SK-N-SH (cell line): ENCODE data around the gene MB21D2. TPM values are rescaled to one million over a fixed set of nuclear protein-coding genes. Genes with fewer than 3 reads are reported as not detected.
A peak's percentile ranks its signal among the peaks of the same experiment; 100 is the strongest.

Experiments used
- CTCF ChIA-PET: fragments of 300-600, 350-600 bp; formaldehyde crosslinking; extraction: SDS; loops from one replicate; lab custom pipeline; 2021; lab: Yijun Ruan, JAX
- POLR2A ChIA-PET: fragments of 350-600 bp; sonication (Branson Sonifier 250); formaldehyde crosslinking; extraction: SDS; loops from one replicate; lab custom pipeline; 2020; ENCODE audit warnings: antibody characterized with exemption, inconsistent platforms; lab: Yijun Ruan, JAX
- DNase-seq: peaks from one replicate; pipeline ENCODE4 v3.0.0; 2012
- H2AFZ ChIP-seq: fragments of 200-600 bp; sonication (generic); 2 replicates; pipeline ENCODE4 v1.8.1; 2016; ENCODE audit warnings: antibody characterized with exemption, mild to moderate bottlenecking, low read depth
- H3F3A ChIP-seq: fragments of 200-600 bp; sonication (generic); replicated peaks from 2 replicates; pipeline ENCODE3; 2016; ENCODE audit warnings: antibody characterized with exemption, mild to moderate bottlenecking; ENCODE audit not compliant: insufficient read depth
- H3K27ac ChIP-seq, 2 experiments: fragments of 200-500 bp in 1 of 2; fragments of 200-600 bp in 1 of 2; sonication (Bioruptor generic) in 1 of 2; sonication (generic), shearing (Covaris generic) in 1 of 2; 2 replicates each; pipeline versions ENCODE4 v1.5.1 to v1.6.1; 2014 to 2016; ENCODE audit warnings: low read depth in 2 of 2, inconsistent platforms in 1 of 2, low read length in 1 of 2, mild to moderate bottlenecking in 1 of 2, mixed read lengths in 1 of 2
- H3K27me3 ChIP-seq: fragments of 200-600 bp; sonication (generic), shearing (Covaris generic); 2 replicates; pipeline ENCODE4 v1.6.1; 2016; ENCODE audit warnings: mixed run types; ENCODE audit not compliant: insufficient read depth
- H3K36me3 ChIP-seq, 2 experiments: fragments of 200-500 bp in 1 of 2; fragments of 200-600 bp in 1 of 2; sonication (Bioruptor generic) in 1 of 2; sonication (generic) in 1 of 2; replicated peaks in 1 of 2; 2 replicates each; pipeline versions ENCODE3 to v1.5.1; 2014 to 2016; ENCODE audit warnings: low read length in 1 of 2, mild to moderate bottlenecking in 1 of 2; ENCODE audit not compliant: insufficient read depth in 2 of 2, control insufficient read depth in 1 of 2
- H3K4me1 ChIP-seq, 2 experiments: fragments of 200-500 bp in 1 of 2; fragments of 200-600 bp in 1 of 2; sonication (Bioruptor generic) in 1 of 2; sonication (generic), shearing (Covaris generic) in 1 of 2; 2 replicates each; pipeline versions ENCODE4 v1.5.1 to v1.6.1; 2014 to 2016; ENCODE audit warnings: low read depth in 1 of 2, low read length in 1 of 2, mixed run types in 1 of 2; ENCODE audit not compliant: insufficient read depth in 2 of 2, control insufficient read depth in 1 of 2
- H3K4me2 ChIP-seq: fragments of 200-600 bp; sonication (generic), shearing (Covaris generic); 2 replicates; pipeline ENCODE4 v1.6.1; 2017; ENCODE audit warnings: mixed run types
- H3K4me3 ChIP-seq, 2 experiments: fragments of 200-500 bp in 1 of 2; fragments of 200-600 bp in 1 of 2; sonication (Bioruptor generic) in 1 of 2; sonication (generic), shearing (Covaris generic) in 1 of 2; 2 replicates each; pipeline versions ENCODE4 v1.5.1 to v1.8.1; 2014 to 2016; ENCODE audit warnings: low read depth in 2 of 2, inconsistent platforms in 1 of 2, low read length in 1 of 2, mild to moderate bottlenecking in 1 of 2, mixed read lengths in 1 of 2, moderate library complexity in 1 of 2
- H3K79me2 ChIP-seq: fragments of 200-600 bp; sonication (generic); 2 replicates; pipeline ENCODE4 v1.8.1; 2017; ENCODE audit warnings: mild to moderate bottlenecking; ENCODE audit not compliant: insufficient read depth
- H3K9ac ChIP-seq: fragments of 200-600 bp; sonication (generic); 2 replicates; pipeline ENCODE4 v1.6.1; 2017; ENCODE audit warnings: mixed run types
- H3K9me2 ChIP-seq: fragments of 200-600 bp; sonication (generic); 2 replicates; pipeline ENCODE4 v1.6.1; 2017; ENCODE audit warnings: mixed run types
- H3K9me3 ChIP-seq: fragments of 200-600 bp; sonication (generic); 2 replicates; pipeline ENCODE4 v1.6.1; 2017; ENCODE audit warnings: mixed run types, mild to moderate bottlenecking, moderate library complexity
- H4K20me1 ChIP-seq: fragments of 200-600 bp; sonication (generic); 2 replicates; pipeline ENCODE4 v1.6.1; 2017; ENCODE audit warnings: mild to moderate bottlenecking, mixed run types; ENCODE audit not compliant: insufficient read depth
- ELF1 ChIP-seq: IDR thresholded peaks from 2 replicates; pipeline ENCODE4 v1.4.0; 2012
- EZH2phosphoT487 ChIP-seq: fragments of 200-600 bp; sonication (generic); IDR thresholded peaks from 2 replicates; pipeline ENCODE4 v1.6.1; 2017; ENCODE audit warnings: low read depth, mixed run types, mild to moderate bottlenecking, antibody characterized with exemption, moderate library complexity, borderline replicate concordance
- FOSL2 ChIP-seq: IDR thresholded peaks from 2 replicates; pipeline ENCODE4 v1.4.0; 2012; ENCODE audit warnings: low read depth, mild to moderate bottlenecking, moderate library complexity, borderline replicate concordance
- GABPA ChIP-seq: IDR thresholded peaks from 2 replicates; pipeline ENCODE4 v1.4.0; 2012; ENCODE audit warnings: low read depth, mild to moderate bottlenecking
- GATA2 ChIP-seq: sonication (generic); formaldehyde crosslinking; IDR thresholded peaks from 2 replicates; pipeline ENCODE4 v1.5.0; 2020; ENCODE audit warnings: mild to moderate bottlenecking, missing genetic modification reagents
- RAD21 ChIP-seq: IDR thresholded peaks from 2 replicates; pipeline ENCODE4 v1.6.1; 2012; ENCODE audit warnings: mild to moderate bottlenecking, low read length
- RCOR1 ChIP-seq: fragments of 150-350 bp; IDR thresholded peaks from 2 replicates; pipeline ENCODE4 v1.6.1; 2017; ENCODE audit warnings: antibody characterized with exemption, low read length
- YY1 ChIP-seq: IDR thresholded peaks from 2 replicates; pipeline ENCODE4 v1.4.0; 2012; ENCODE audit warnings: low read depth, mild to moderate bottlenecking
- WGBS: methylation state at CpG from one replicate; pipeline ENCODE4 v1.1.6; 2017; ENCODE audit warnings: low lambda C conversion rate; 5-methylcytosine and 5-hydroxymethylcytosine counted together
- polyA plus RNA-seq, 3 experiments: library from polyadenylated mRNA; depleted of rRNA; stranded (reverse); fragments of >200 nt; gene quantifications; 2 replicates each; pipeline ENCODE4 v1.2.3, GENCODE V29; 2012
- TF ChIP-seq, protein P1 (sequence below): IDR thresholded peaks from 2 replicates; pipeline ENCODE4 v1.4.0; 2012; ENCODE audit warnings: low read depth, borderline replicate concordance
- TF ChIP-seq, protein P2 (sequence below): fragments of 150-350 bp; IDR thresholded peaks from 2 replicates; pipeline ENCODE4 v1.6.1; 2016; ENCODE audit warnings: mild to moderate bottlenecking, low read depth, low read length
- TF ChIP-seq, protein P3 (sequence below): fragments of 200-600 bp; sonication (generic); IDR thresholded peaks from 2 replicates; pipeline ENCODE4 v1.6.1; 2017; ENCODE audit warnings: antibody characterized with exemption, mild to moderate bottlenecking, moderate library complexity

Gene MB21D2
- polyA plus RNA-seq, 1 of the 3 experiments (the other 2 are of a cell fraction) = 12.7 TPM

DNA sequence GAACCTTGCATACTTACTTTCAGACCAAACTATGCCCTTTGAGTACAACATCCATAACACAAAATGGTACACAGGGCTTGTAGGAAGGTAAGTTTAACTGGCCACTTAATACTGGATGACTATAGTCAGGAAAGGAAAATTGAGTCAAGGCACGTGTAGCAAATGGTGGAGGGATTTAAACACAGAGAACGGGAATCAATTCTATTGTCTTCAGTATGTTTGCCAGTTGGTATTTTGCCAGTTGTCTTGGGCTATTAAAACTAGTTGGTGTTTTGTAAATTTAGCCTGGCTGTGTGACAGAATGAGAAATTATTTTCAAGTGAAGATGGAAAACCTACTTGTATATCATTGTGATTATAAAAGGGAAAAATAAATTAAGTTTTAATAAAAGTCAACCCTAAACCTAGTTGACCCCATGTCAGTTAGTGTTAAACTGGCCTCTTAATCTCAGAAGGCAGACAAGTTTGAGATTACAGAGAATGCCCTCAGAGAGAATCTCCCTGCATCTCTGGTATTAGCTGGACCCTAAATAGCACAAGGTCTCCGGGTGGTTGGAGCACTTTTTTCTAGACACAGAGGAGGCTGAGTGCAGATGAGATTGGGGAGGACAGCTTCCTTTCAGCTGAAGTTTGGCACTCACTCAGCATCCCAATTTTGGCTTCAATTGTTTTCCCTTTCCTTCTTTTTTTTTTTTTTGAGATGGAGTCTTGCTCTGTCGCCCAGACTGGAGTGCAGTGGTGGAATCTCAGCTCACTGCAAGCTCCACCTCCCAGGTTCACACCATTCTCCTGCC is 91.2 kb downstream of the MB21D2 start:
- Histone ChIP-seq H4K20me1 (peaks cover 8% of the 10 kb centered on the region; the same call in 1 of the 2 replicates), H3K9me2 (no peaks in the 10 kb centered on the region), H3K4me1 (peaks cover 0 to 11% of the 10 kb centered on the region in 2 experiments; a peak in 2 of 4 replicates), H3K4me2 (no peak overlapping the region), H3K27me3 (no peaks in the 10 kb centered on the region), H3K9me3 (no peaks in the 10 kb centered on the region), H3K9ac (no peak overlapping the region), H2AFZ (no peak overlapping the region), H3K4me3 (no peak overlapping the region), H3F3A (peaks cover 14% of the 10 kb centered on the region), H3K27ac (no peak overlapping the region), H3K79me2 (peaks cover 24% of the 10 kb centered on the region; the same call in 1 of the 2 replicates), H3K36me3 (no peaks in the 10 kb centered on the region)
- CTCF ChIA-PET = interaction anchor here (2.8 kb wide), 1 partner anchor 14 kb away, joined by 8 read pairs; no protein-coding TSS in a partner anchor
- WGBS = 91% methylated on average over 4 of the region's 4 CpGs
- POLR2A ChIA-PET = no interaction called here
- no peak for TF ChIP-seq RAD21
- no peak for TF ChIP-seq RCOR1
- TF ChIP-seq EZH2phosphoT487 = no peak
- TF ChIP-seq GABPA = no peak
- TF ChIP-seq GATA2 (CRISPR knock-in tag) = no peak
- TF ChIP-seq, protein P1, sequence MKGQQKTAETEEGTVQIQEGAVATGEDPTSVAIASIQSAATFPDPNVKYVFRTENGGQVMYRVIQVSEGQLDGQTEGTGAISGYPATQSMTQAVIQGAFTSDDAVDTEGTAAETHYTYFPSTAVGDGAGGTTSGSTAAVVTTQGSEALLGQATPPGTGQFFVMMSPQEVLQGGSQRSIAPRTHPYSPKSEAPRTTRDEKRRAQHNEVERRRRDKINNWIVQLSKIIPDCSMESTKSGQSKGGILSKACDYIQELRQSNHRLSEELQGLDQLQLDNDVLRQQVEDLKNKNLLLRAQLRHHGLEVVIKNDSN = no peak
- TF ChIP-seq ELF1 = no peak
- TF ChIP-seq, protein P2, sequence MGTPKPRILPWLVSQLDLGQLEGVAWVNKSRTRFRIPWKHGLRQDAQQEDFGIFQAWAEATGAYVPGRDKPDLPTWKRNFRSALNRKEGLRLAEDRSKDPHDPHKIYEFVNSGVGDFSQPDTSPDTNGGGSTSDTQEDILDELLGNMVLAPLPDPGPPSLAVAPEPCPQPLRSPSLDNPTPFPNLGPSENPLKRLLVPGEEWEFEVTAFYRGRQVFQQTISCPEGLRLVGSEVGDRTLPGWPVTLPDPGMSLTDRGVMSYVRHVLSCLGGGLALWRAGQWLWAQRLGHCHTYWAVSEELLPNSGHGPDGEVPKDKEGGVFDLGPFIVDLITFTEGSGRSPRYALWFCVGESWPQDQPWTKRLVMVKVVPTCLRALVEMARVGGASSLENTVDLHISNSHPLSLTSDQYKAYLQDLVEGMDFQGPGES = no peak
- TF ChIP-seq YY1 = no peak
- DNase-seq = no peak

DNA sequence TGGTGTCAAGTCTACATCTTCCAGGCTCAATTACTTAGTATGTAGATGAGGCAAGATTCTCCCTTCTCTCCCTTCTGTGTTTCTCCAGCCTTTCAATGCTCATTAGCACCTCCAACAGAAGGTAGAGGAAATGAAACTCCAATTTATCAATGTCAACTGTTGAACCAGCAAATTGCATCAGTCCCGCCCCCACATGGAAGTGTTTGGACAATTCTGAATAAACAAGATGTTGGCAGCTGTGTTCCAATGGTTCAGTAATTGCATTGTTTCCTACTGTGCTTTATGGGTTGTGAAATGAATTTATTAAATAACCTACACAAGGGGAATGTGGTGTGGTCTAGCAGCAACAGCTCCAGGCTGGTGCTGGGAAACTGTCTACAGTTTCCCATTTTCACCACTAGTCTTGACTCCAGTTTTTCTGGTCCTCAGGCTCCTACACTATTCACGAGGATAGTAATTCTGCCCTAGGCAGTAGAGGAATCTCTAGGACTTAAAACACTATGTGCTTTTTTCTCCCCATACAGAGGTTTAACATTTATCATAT is 91.9 kb downstream of the MB21D2 start:
- ChIA-PET POLR2A (no interaction called here), CTCF (interaction anchor here (2.3 to 2.8 kb wide), 3 partner anchors 9 to 215 kb away, joined by 8 to 12 read pairs (median 10); no protein-coding TSS in a partner anchor)
- Histone ChIP-seq H3K27me3 (no peaks in the 10 kb centered on the region), H3K4me2 (no peak overlapping the region), H4K20me1 (peaks cover 3% of the 10 kb centered on the region; the same call in 1 of the 2 replicates), H3K36me3 (no peaks in the 10 kb centered on the region), H3K9me2 (no peaks in the 10 kb centered on the region), H3K4me3 (no peak overlapping the region), H3K79me2 (peaks cover 27% of the 10 kb centered on the region; the same call in 1 of the 2 replicates), H3F3A (peaks cover 8% of the 10 kb centered on the region), H3K27ac (no peak overlapping the region), H3K9ac (no peak overlapping the region), H2AFZ (no peak overlapping the region), H3K9me3 (no peaks in the 10 kb centered on the region), H3K4me1 (peaks cover 0 to 5% of the 10 kb centered on the region in 2 experiments; a peak in 1 of 4 replicates)
- TF ChIP-seq, protein P3, sequence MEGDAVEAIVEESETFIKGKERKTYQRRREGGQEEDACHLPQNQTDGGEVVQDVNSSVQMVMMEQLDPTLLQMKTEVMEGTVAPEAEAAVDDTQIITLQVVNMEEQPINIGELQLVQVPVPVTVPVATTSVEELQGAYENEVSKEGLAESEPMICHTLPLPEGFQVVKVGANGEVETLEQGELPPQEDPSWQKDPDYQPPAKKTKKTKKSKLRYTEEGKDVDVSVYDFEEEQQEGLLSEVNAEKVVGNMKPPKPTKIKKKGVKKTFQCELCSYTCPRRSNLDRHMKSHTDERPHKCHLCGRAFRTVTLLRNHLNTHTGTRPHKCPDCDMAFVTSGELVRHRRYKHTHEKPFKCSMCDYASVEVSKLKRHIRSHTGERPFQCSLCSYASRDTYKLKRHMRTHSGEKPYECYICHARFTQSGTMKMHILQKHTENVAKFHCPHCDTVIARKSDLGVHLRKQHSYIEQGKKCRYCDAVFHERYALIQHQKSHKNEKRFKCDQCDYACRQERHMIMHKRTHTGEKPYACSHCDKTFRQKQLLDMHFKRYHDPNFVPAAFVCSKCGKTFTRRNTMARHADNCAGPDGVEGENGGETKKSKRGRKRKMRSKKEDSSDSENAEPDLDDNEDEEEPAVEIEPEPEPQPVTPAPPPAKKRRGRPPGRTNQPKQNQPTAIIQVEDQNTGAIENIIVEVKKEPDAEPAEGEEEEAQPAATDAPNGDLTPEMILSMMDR = peak; percentile 20; the same call in 1 of the 2 replicates
- no peak for TF ChIP-seq FOSL2
- no peak for DNase-seq
- 91% methylated on average over 2 of the region's 2 CpGs for WGBS
